OCI-M2 (cell line): ENCODE results near the gene MPC1L.
"Not testable (repeated sequence)": the region's sequence is repeated elsewhere in the genome, so short reads cannot be mapped to it uniquely, and the experiment has no call there.

ENCODE experiments used
- DNase-seq: peaks from one replicate; lab custom pipeline; 2025; ENCODE audit not compliant: unreplicated experiment; lab: John Stamatoyannopoulos, UW

Gene MPC1L

DNA sequence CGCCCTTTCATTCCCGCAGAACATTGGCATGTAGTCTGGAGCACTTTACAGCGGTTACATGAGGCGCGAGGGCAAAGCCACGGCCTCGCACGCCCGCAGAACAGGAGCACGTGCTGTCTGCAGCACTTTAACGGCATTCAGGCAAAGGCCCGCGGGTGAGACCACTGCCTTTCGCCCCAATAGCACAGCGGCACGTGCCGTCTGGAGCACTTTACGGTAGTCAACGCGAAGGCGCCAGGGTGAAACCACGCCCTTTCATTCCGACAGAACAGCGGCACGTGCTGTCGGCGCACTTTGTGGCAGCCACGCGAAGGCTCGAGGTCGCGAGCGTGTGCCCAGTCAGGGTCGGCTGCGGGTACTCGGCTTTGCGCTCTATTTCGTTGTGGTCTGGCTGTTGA is at the start of gene MPC1L:
MPC1L (plus strand) TSS at position 290 of the 398 bp plus-strand sequence. CDS start 138 bp downstream, outside the sequence.
- DNase-seq, result no peak

- DNase-seq, result no peak
Observed at GRCh38 chrX:40573763-40574162, 49.5 kb upstream of the MPC1L start.

DNA sequence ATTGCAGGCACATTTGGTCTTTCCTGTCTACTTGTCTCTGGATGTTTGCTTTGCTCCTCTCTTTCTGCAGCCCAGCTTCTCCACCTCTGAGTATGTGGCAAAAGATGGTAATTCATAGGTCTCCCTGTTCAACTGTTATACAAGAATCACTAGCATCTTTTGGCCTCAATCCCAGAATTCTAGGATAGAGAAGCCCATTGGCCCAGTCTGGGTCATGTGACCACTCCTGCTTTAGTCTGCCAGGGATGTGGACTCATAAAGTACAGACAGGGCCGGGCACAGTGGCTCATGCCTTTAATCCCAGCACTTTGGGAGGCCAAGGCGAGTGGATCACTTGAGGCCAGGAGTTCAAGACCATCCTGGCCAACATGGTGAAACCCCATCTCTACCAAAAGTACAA is 47.8 kb upstream of the MPC1L start:
- not testable (repeated sequence) for DNase-seq

DNA sequence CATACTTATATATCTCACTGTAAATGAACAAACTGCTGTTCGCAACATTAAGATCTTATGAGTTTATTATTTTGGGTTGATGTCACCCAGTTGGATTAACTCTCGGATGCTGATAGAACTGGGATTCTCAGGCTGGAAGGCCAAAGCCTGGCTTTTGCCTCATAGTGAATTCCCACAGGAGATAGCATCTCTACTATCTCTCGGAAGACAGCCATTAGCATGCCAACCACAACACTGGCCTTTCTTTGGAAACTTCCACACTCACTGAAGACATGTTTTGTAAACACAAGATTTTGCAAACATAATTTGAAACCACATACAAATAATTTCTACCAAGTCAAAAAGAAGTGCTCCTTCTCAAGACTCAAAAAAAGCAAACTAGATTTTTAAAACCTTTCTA is 46.9 kb upstream of the MPC1L start:
- no peak for DNase-seq

DNA sequence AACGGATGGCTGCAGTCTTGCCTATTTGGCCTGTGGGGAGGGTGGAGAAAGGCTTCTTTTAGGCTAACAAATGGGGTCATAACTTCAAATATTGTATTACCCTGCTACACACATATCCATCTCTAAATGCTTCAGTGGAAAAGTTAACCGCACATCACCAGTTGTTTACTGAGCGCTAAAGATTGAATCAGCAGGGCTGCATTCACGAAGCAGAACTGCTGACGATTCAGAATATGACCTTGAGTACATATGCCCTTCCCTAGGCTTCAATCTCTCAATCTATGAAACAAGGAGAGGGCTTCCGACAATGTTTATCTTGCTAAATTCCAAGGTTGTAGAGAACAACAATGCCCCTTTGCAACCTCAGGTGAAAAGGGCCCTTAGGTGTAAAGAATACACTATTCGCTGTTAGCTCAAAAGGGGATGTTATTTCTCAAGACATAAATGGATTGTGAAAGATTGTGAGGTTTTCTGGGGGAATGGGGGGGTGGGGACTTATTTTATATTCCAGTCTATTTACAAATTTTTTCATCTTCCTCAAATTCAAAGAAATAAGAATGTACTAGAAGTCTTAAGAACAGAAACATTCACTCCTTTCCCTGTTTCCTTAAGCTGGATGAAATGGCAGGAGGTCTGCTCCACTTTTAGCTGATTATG is 45.1 kb upstream of the MPC1L start:
- no peak for DNase-seq

- no peak for DNase-seq
Observed at GRCh38 chrX:40579141-40579540, 44.1 kb upstream of the MPC1L start.

DNA sequence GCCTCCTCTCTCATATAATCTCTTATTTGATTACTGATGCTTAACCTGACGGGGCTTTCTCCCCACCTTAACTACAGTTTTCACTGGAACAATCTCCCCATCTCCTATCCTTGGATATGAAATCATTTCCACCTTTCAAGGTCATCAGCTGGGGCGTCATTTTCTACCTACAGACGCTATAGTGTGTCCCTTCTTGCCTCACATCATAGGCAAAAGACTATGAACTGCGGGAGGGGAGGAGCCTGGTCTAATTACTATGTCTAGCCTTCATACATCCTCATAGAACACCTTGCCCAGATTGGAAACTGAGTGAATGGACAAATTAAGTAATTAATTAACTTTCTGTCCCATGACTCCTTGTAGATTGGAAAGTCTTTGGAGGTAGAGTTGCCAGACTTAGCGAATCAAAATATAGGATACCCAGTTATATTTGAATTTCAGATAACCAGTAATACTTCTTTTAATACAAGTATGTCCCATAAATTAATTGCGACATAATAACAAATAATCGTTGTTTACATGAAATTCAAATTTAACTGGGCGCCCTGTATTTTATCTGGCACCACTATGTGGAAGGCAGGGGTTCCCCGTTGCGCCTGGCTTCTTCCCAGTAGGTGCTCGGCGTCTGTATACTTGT is 43.2 kb upstream of the MPC1L start:
- DNase-seq, result no peak

DNA sequence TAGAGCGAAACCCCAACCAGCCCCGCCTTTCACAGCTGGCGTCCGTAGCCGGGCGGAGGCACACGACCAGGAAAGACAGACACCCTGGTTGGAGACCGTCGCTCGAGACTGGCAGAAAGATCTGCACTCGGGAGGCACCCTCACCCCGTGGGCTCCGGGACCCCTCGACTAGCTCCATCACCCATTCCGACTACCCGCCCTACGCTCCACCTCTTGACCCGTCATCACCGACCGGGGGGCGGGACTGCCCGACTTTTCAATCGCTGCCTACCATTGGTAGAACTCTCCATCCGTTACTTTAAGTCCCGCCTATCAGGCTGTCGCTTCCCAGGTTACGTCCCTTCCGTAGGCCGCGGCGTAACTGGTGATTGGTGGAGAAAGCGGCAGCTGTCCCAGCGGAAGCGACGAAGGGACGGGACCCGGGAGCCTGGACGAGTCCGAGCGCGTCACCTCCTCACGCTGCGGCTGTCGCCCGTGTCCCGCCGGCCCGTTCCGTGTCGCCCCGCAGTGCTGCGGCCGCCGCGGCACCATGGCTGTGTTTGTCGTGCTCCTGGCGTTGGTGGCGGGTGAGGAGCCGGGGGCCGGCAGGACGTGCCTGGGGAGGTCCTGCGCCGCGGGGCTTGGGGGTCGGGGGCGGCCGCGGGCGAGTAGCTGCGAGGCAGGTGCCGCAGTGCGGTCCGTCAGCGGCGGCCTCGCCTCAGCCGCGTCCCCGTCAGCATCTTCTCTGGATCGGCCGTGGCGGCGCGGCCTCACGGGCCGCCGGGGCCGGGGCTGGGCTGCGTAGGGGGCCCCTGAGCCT is 42.5 kb upstream of the MPC1L start, which contains the start of gene ATP6AP2:
ATP6AP2 (plus strand) TSS at position 434 of the 799 bp plus-strand sequence; CDS start at position 530, 96 bp downstream.
- peak; percentile 77 for DNase-seq

- no peak for DNase-seq
Observed at GRCh38 chrX:40581336-40581920, 41.8 kb upstream of the MPC1L start.

- DNase-seq, result not testable (repeated sequence)
Observed at GRCh38 chrX:40582178-40582577, 41.0 kb upstream of the MPC1L start.

DNA sequence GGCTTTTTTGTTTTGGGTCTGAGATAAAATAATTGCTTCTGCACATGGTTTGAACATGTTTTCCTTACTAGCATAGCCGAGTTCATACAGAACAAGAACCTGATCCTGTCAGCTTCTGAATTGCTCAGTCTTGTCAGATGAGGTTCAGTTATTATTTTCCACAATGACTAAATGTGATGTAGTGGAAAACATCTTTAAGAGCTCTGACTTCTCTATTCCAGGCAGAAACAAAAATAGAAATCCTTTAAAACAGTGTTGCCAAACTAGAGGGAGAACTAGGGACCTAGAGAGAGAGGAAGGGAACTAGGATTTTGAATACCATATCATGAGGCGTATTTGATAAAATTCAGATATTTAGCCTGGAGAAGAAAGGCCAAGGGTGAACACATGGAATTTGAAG is 40.4 kb upstream of the MPC1L start:
- DNase-seq, result no peak

GRCh38 chrX:40587623-40588022 is 35.6 kb upstream of the MPC1L start:
- not testable (repeated sequence) for DNase-seq

DNA sequence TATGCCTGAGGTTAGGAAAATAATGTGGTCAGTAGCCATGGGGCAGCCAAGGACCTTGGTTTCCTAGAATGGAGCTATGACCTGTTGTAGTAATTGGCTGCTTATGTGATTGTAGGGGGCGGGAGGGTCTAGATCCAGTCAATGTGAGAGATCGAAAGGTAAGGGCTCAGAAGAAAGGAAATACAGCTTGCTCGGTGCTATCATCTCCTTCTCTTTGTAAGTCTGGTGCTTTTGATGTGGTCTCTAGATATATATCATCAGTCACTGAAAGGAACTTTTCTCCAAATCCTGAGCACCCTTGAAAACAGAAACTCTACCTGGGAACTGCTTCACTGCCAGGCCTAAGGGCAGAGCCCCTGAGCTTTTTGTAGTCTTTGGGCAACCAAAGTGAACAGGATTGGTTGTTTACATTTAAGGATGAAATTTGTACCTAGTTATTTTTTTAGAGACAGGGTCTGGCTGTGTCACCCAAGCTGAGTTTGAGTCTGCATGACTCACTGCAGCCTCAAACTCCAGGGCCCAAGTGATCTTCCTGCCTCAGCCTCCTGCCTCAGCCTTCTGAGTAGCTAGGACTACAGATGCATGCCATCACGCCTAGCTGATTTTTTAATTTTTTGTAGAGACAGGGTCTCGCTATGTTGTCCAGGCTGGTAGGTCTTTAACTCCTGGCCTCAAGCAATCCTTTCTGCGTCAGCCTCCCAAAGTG is 33.5 kb upstream of the MPC1L start:
- not testable (repeated sequence) for DNase-seq

- no peak for DNase-seq
Observed at GRCh38 chrX:40603446-40603845, 19.8 kb upstream of the MPC1L start.

- DNase-seq, result no peak
Observed at GRCh38 chrX:40607381-40607780, 15.8 kb upstream of the MPC1L start.

DNA sequence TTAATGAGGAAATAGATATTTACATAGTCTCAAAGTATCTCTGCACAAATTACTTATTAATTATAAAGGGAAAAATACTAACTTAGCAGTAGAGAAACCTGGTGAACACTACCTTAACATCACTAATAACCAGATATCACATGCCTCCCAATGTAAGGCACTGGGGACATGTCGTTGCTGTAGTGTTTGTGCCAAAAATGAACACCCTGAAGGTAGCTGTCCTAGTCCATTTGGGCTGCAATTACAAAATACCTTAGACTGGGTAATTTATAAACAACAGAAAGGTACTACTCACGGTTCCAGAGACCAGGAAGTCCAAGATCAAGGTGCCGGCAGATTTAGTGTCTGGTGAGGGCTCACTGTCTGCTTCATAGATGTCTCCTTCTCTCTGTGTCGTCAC is 10.7 kb upstream of the MPC1L start:
- no peak for DNase-seq

- DNase-seq, result no peak
Observed at GRCh38 chrX:40615976-40616375, 7.3 kb upstream of the MPC1L start.

- no peak for DNase-seq
Observed at GRCh38 chrX:40617566-40617965, 5.7 kb upstream of the MPC1L start.

GRCh38 chrX:40622479-40623138 is 619 bp upstream of the MPC1L start:
- no peak for DNase-seq

GRCh38 chrX:40623665-40624064 is 437 bp downstream of the MPC1L start:
- no peak for DNase-seq
